OCI-LY7 (cell line): ENCODE results near the gene C1QL2.

Experiments used
- CTCF ChIP-seq: fragments of 200-600 bp; sonication (generic); conservative IDR thresholded peaks from 2 replicates; pipeline ENCODE4 v1.5.1; 2014; ENCODE audit warnings: mild to moderate bottlenecking, antibody characterized with exemption, low read length, moderate library complexity, mixed read lengths
- EZH2phosphoT487 ChIP-seq: fragments of 200-600 bp; sonication (generic); IDR thresholded peaks from 2 replicates; pipeline ENCODE4 v1.6.1; 2018; ENCODE audit warnings: low read depth, borderline replicate concordance, mild to moderate bottlenecking, mixed run types, antibody characterized with exemption, low read length, moderate library complexity, mixed read lengths

GRCh38 chr2:119156105-119156890 lies 2.3 kb downstream of the C1QL2 start:
- TF ChIP-seq CTCF, result no peak
- no peak for TF ChIP-seq EZH2phosphoT487
